ENCODE results near the gene SH3RF3.
"Not testable (repeated sequence)": the region's sequence is repeated elsewhere in the genome, so short reads cannot be mapped to it uniquely, and the experiment has no call there.

Gene SH3RF3

DNA sequence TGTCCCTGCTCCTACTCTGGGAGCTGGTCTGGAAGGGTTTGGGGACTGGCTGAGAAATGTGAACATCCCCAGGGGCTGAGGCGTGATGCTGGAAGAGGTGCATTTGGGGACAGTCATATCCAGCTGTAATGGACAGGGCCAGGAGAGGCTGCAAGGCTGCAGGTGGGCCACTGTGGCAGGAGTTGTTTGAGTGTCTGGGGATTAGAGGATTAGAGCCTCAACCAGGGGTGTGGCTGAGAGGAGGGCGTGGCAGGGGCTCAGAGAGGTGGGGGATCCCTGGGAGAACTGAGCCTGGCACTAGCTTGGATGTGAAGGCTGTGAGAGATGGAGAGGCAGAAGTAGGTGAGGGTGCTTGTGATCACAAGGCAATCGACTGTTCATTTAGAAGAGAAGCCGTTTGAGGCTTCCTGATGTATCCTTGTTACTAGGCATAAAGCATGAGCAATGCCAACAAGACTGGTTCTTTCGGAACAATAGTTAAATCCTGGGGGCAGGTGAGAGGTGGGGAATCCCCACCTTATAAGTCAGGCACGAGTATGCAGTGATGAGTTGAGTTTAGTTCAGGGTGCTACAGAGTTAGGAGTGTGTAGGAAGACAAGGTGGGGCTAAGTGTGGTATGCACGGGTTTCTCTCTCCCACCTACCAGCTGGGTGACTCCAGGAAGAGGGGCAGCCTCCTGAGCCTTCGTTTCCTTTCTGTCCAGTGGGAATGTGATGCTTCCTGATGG lies 31.9 kb downstream of the SH3RF3 start:
- no peak for DNase-seq

DNA sequence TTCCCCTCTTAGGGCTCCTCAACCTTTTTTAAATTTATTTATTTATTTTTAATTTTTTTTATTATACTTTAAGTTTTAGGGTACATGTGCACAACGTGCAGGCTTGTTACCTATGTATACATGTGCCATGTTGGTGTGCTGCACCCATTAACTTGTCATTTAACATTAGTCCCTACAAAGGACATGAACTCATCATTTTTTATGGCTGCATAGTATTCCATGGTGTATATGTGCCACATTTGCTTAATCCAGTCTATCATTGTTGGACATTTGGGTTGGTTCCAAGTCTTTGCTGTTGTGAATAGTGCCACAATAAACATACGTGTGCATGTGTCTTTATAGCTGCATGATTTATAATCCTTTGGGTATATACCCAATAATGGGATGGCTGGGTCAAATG lies 33.4 kb downstream of the SH3RF3 start:
- DNase-seq: not testable (repeated sequence)

DNA sequence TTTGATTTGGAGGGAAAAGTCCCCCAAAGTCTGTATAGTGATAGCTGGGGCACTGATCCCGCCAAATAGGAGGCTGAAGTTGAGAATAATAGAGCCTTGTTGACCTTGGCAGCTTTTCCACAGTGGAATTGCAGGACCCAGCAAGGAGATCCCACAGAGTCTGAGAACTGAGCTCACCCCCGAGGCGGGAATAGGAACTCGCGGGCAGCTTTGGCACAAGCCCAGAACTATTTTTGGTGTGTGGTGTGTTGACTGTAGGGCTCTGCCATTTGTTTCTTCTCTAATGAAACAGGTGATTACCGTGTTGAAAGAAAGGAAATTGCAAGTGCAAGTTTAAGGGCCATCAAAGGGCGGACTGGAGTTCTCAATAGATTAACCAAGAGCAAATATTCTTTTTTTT lies 34.0 kb downstream of the SH3RF3 start:
- no peak for DNase-seq

DNA sequence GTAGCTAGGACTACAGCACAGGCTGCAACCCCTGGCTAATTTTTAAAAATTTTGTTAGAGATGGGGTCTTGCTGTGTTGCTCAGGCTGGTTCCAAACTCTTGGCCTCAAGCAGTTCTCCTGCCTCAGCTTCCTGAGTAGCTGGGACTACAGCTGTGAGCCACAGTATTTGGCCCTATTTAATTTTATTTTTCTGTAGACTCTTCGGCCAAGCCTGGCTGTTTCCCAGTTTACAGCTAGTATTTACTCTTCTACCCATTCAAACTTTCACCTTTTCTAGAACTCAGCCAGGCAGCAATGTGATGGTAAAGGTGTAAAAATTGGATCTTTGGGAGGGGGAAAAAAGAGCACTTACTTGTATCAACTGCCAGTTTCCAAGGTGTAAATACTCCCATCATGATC lies 35.3 kb downstream of the SH3RF3 start:
- DNase-seq: no peak

DNA sequence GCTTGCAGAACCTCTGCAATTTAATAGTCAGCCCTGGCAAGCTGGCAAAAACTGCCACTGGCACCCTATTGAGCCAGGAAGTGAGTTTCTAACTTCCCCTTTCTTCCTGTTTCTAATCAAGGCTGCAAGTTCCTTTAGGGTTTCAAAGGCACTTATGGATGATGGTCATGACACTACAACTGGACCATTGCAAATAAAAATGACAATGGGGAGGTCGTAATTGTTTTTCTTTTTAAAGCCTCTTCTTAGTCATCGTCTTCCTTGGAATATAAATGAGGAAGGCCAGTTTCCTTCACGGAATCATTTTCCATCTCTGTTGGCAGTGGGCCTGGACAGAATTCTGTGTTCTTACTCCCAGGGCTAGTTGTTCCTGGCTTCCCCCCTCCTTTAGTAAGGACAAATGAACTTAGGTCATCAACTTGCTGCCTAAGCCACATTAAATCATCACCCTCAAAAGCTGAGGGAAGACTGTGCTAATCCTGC lies 35.8 kb downstream of the SH3RF3 start:
- DNase-seq: peak; percentile 30

DNA sequence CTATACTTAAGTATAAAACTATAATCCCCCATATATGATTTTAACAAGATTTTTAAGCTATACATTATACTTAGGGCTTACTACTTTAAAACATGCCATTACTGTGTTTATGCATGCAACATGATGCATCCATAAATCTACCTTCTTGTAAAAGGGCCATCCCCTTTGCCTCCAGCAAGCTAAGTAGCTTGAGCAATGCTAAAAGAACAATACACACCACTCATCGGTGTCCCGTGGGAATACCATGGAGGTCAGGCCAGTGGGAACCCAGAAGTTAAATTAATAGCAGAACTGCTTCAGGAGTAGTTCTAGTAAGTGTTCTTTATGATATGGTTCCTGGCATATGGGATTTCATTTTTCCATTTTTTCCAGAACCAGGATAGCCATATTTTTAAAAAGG lies 37.8 kb downstream of the SH3RF3 start:
- DNase-seq: no peak

DNA sequence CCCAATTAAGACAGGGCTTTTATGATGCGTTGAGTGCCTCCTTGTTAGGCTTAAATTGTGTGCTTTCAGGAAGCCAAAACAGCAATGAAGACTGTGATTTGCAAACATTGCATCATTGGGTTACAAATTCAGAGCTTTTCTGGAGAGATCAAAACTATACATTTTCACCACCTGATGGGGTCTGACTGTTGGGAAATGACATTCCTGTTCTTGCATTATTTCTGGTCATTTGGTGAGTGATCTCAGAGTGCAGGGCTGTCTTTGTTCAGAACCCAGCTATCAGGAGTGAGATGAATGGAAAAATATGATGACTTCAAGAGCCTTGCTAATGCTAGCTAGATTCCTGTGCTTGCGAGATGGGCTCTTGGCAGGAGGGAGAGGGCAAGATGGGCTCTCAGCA lies 39.1 kb downstream of the SH3RF3 start:
- DNase-seq: no peak

DNA sequence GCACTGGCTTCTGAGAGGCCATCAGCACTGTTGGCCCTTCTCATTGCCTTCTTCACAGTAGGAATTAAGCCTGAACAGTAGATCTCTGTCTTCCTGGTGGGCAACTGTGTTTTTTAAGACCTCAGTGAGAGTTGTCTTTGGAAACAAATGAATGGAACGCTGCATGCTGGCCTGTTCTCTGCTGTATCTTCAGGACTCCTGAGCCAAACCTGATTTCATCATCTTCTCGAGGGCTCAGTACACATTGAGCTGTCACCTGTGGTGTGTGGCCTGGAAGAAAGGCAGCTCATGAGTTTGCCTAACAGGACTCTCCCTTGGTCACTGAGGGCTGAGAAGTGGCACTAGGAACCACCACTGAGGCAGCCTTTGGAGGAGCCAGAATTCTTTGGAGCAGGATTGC lies 39.7 kb downstream of the SH3RF3 start:
- no peak for DNase-seq

DNA sequence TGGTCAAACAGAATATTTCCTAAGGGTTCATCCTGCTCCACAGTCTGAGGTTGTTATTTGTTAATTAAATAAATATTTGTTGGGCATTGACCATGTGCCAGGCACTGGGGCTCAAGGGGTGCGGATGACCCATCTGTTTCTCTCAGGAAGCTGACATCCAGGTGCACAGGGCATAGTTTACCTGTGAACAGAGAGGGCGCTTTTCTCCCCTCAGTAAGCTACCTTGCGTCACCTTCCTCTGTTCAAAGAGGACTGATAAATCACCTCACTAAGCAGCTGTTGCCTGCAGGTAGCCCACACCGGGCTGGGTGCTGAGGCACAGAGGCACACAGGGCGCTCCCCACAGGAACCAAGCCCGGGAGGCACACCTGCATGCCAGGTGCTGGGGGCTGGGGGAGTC lies 41.6 kb downstream of the SH3RF3 start:
- DNase-seq: no peak

DNA sequence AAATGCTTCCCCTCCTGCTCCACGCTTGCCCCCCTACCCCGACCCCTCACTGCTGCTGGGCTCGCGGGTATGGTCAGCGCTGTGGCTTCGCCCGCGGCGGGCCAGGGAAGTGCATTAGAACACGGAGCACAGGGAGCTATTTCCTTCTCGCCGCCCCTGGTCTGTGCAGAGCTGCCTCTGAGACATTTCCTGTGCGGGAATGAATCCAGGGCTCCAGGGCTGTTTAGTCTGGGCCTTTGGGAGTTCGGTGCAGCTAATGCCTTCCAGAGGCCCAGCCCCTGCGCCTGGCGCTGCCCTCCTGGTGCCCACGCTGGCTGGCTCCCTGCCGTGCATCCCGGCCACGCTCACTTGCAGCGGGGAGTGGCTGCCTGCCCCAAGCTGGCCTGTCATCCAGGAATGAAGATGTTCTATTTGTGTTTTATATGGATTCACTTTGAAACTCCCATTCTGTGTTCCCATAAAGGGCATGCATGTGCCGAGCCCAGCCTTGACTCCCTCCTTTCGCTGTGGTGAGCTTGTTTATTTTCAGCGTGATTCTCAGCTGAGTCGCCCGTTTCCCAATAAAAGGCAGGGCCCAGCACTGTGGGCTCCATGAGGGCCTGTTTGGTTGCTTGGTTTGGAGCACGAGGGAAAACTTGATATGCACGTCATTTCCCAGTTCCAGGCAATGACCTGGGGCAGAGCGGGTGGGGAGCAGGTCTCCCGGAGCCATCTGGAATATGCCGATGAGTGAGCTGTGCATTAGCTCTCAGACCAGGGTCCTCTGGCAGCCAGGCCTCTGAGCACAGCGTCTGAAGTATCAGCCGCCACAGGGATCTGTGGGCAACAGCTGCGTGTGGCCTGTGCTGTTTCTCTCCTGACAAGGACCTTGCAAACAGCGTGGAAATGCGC lies 42.7 kb downstream of the SH3RF3 start:
- DNase-seq: no peak

DNA sequence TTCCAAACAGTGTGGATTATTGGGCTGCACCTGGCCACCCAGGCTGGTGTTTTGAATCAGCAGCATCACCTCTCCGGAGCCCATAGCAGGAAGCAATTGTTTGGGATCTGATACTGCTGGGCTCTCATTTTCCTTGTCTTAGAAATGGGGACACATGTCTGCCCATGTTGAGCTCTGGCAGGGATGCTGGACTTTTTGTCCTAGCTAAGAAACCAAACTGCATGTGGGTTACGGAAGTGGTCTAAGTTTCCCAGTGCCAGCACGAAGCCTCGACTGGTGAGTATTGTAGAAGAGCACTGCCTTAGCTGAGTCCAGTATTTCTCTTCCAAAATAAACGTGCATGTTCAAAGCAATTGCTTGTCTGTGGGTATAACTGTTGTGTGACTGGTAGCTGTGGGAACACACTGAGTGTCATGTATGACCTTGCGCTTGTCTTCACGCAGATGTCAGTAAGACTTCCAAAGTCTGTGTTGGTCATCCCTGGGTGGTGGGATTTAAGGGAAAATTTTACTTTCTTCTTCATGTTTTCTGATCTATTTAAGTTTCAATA lies 43.6 kb downstream of the SH3RF3 start:
- DNase-seq: no peak

DNA sequence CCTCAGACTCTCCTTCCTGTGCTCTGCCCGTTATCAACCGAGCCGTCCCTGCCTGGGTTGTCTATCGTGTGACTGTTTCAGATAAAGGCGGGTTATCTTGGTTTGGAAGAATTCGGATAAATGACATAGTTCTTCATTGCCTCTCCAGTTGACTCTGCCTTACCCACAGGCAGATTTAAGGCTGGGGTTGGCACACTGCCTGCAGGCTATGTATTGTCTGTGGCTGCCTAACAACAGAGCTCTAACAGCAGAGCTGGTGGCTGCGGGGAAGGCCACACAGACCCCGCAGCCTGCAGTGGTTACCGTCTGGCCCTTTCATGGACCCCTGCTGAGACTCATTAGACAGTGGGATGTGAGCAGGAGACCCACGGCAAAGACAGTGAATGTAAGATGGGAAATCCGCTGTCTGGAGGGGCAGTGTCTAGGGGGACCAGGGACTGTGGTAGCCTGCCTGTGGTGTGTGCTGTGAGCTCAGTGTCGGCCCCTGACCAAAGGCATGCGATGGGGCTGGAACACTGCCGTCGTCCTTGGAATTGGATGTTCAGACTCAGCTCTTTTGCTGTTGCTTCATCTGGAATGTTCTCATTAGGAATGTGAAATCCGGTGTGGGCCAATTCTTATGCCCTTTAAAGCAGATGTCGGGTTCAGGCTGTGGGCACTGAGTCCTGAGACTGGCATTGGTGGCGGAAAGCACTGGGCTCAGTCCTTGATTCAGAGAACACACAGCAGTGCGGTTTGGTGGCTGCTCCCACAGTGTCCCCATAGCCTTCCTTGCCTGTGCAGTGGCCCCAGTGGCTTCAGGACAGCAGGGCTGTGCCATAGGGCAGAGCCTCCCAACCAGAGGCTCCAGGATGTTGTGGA lies 44.5 kb downstream of the SH3RF3 start:
- peak; percentile 77 for DNase-seq

DNA sequence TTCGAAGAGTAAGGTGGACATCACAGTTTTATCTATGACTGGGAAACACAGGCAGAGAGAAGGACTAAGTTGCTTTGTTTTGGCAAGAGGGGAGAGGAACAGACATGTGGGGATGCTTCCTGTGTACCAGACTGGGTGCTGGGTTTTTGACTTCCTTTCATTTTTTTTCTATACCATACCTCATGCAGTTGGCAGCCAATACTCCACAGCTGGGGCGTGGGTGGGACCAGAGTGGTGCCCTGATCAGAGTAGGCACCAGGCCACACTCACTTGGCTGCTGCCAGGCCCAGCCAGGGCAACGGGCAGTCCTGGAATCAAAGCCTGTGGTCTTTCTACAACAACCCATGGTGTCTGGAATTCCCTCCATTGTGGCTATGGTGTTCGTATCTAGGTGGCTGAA lies 45.2 kb downstream of the SH3RF3 start:
- DNase-seq: peak; percentile 7

DNA sequence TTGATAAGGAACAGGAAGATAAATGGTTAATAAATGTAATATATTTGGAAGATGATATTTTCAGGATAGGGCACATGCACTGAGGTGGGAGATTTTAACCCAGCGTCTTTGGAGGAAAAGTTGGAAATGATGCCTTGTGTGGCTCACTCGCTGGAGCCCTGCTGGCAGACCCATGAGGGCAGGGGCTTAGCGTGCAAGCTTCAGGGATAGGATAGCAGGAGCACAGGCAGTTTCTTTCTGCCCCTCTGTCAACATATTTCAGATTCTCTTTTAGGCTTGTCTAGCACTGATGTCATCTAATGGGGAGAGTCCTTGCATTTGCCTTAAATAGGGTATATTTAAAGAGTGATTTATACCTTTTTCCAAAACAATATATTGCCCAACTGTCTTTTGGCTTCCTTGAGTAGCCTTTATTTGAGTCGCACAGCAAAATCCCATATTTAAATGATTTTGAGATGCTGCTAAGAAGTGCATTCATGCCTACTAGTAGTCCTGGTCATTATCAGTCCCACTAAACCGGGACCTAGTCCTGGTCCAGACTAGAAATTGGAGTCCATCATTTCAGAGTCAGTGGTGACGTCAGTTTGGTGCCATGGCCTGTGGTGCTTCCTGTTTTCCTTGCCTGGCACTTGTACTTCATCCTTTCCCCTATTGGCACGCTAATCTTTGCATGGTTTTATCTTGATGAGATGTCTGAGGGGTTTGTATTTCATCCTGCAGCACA lies 45.8 kb downstream of the SH3RF3 start:
- DNase-seq: no peak

DNA sequence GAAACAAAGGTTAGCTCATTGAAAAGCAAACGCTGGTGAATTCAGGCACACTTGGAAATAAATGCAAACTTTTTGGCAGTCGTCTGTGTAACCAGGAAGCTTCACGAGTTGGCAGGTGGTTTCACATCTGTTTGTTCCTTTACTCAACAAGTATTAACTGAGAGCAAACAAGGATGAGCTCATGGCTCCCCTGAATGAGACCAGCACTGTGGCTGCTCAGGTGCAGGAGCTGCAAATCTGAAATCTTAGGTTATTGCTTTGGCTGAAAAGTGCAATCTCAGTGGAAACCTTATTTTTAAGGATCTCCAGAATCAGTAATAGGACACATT lies 46.3 kb downstream of the SH3RF3 start:
- DNase-seq: no peak

DNA sequence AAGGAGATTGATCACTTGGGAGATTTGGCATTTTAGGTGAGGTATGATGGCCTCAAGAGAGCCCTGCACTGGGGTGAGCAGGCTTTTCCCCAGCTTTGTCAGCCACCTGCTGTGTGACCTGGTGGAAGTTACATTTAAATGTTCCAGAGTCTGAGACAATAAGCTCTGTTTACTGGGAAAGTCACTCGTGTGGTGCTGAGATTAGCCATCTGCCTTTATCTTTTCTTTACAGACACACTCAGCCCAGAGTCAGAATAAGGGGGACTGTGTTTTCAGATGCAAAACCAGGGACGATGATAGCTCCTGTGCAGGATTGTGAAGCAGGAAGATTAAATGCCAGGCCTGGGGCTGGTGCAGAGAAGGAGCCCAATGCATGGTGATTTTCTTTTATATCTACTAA lies 47.9 kb downstream of the SH3RF3 start:
- peak; percentile 60 for DNase-seq

DNA sequence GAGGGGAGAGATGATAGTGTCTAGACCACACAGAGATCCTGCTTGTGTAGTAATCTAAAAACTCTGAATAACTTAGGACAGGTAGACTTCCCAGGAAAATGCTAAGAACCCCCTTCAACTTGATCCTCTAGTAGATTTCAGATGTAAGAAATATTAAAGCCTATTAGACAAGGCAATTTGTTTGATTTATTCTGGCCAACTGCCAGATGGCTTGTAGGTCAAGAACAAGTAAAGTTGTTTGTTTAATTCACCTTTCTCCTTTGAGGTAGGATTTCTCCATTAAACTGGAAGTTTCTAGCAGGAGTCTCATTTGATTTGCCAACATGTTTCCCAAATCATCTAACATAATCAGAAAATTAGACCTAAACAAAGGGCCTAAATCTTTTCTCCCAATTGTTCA lies 48.6 kb downstream of the SH3RF3 start:
- no peak for DNase-seq

DNA sequence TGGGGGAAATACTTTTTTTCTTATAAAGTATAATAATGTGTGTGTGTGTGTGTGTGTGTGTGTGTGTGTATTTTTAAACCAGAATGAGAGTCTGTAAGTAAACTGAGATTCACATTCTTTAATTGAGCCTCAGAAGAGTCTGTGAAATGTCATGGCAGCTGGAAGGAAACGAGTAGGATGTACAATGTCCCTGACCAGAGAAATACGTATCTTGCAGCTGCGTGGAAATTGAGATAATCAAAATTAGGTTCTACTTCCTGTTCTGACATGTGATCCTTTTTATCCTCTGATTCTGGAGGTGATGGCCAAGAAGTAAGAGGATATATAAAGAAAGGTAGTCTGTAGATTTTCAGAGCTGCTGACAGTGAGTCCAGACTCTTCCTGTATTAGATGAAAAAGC lies 50.0 kb downstream of the SH3RF3 start:
- DNase-seq: no peak

DNA sequence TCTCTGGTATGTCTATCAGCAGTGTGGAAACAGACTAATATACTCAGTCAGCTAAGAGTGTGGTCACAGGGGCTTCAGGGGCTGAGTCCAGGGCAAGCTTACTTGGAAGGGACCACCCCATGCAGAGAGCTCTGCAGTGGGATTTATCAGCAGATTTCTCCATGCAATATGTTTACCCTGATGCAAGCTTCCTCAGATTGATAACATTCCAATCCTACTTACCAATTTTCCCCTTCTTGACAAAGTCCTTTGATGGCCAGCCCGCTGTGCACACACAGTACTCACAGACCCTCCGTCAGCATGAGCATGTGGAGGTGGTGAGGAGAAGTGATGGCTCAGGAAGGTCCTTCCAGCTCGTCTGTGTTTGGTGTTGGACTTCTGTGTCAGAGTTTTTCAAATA lies 51.8 kb downstream of the SH3RF3 start:
- no peak for DNase-seq

DNA sequence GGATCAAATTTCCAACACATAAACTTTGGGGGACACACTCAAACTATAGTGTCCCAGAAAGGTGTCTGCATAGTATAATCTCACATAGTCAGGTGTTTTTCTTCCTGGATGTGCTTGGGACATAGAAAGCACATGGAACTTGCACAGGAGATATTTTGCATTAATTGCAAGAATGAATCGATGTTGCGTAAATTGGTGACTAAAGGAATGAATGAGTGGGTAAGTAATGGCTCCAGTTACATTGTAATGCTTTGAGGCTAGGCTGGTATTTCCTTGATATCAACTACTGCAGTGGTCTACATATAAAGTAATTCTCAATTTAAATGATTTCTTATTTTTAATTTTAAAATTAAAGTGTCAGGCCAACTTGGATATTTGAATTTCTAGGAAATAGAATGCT lies 53.4 kb downstream of the SH3RF3 start:
- no peak for DNase-seq

DNA sequence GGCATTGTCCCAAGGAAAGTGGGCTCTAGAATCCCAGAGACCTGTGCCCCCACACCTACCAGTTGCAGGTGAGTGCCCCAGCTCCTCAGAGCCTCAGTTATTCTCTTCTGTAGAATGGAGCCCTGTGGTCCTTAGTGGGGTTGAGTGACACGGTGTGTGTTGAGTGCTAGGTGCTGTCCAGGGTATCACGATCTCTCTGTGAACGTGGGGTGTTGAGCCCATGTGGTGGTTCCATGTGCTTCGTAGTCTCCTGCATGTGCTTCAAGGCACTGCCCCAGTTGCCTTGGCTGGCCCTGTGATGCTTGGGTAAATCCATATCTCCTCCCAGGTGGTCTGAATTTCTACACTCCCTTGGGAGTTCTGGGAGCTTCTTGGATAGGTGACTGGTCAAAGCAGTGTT lies 54.9 kb downstream of the SH3RF3 start:
- DNase-seq: no peak

DNA sequence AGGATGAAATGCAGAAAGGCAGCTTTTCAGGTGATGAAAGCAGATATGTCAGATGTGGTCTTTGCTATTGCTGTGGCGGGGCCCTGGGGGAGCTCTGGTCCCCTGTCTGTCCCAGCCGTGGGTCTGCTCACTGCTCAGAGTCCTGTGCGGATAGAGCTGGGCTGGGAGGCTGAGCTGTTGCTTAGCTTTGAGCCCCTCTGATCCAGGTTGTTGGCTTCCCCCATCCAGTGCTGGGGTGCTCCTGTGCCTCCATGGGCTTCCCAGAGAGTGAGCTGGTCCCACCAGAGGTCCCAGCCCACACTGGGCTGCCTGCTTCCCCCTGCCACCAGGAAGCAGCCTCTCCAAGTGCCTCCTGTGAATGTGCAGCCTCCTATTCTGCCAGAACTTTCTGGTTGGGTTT lies 55.4 kb downstream of the SH3RF3 start:
- DNase-seq: no peak

All from hematopoietic multipotent progenitor cell treated with erythropoietin and hydrocortisone succinate and interleukin-3 and kit ligand, for 4 days (in vitro differentiated cells).